ENCODE results near the gene CTDNEP1. TPM values are rescaled to one million over a fixed set of nuclear protein-coding genes. Genes with fewer than 3 reads are reported as not detected.

Gene CTDNEP1
- polyA plus RNA-seq, 1 of the 3 experiments (the other 2 are of a cell fraction): 111 TPM

DNA sequence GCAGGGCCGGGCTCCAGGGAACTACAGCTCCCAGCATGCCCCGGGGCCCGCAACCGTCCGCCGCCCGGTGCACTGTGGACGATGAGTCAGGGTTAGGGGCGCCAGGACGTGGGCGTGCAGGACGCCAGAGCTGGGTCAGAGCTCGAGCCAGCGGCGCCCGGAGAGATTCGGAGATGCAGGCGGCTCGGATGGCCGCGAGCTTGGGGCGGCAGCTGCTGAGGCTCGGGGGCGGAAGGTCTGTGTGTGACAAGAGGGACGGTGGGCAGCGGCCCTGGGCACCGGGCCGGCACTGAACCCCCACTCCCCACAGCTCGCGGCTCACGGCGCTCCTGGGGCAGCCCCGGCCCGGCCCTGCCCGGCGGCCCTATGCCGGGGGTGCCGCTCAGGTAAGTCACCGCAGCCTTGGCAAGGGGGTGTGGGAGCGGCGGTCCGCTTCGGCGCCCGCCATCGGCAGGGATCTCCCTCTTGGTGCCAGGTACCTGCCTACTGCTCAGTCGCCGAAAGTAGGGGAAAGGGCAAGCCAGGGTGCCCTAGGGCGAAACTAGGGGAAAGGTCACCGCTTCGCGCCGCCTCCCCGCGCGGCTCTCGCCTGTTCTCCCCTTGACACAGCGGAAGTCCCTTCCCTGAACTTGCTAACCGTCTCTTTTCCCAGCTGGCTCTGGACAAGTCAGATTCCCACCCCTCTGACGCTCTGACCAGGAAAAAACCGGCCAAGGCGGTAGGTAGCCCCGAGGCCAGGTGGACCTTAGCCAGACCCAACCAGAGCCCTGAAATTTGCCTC lies 31.5 kb downstream of the CTDNEP1 start, which contains the start of the genes ACADVL and DLG4:
Gene ACADVL (plus strand): TSS at position 127 of the 781 bp plus-strand sequence. CDS start 47 bp downstream, at position 174.
Gene DLG4 (minus strand): TSS at position 25 of the 781 bp plus-strand sequence.
- peak within 1 kb of the TSS; percentile 100 for H3K4me2 ChIP-seq
- H3K79me2 ChIP-seq (ENCODE audit: insufficient read depth): peaks cover 40% of the 10 kb centered on the region
- H3K27me3 ChIP-seq (ENCODE audit: insufficient read depth): no peaks in the 10 kb centered on the region
- peaks cover 23 to 29% of the 10 kb centered on the region in 2 experiments for H3K36me3 ChIP-seq (replicated peaks in 1 of 2; ENCODE audit: control insufficient read depth in 1 of 2, insufficient read depth in 2 of 2, low read length in 1 of 2)
- DNase-seq: peak; percentile 90
- peak within 1 kb of the TSS; percentile 88 for H3K9ac ChIP-seq
- under 1% methylated on average over 19 of the region's 63 CpGs for WGBS (ENCODE audit: low lambda C conversion rate)
- peak within 1 kb of the TSS; percentile 68 for H2AFZ ChIP-seq (ENCODE audit: low read depth)
- H3K4me1 ChIP-seq (ENCODE audit: control insufficient read depth in 1 of 2, insufficient read depth in 2 of 2, low read depth in 1 of 2, low read length in 1 of 2): peaks cover 20 to 54% of the 10 kb centered on the region in 2 experiments; a peak in 3 of 4 replicates
- H3F3A ChIP-seq (replicated peaks; ENCODE audit: insufficient read depth): peaks cover 49% of the 10 kb centered on the region
- CTCF ChIA-PET: interaction anchor here (0.6 to 4.3 kb wide), 12 partner anchors 12 to 1093 kb away, joined by 3 to 44 read pairs (median 5); partner anchors contain the start of genes CTDNEP1, DVL2, GABARAP and PHF23
- H3K9me3 ChIP-seq: no peaks in the 10 kb centered on the region
- H4K20me1 ChIP-seq (ENCODE audit: insufficient read depth): peaks cover 4% of the 10 kb centered on the region; the same call in 1 of the 2 replicates
- H3K27ac ChIP-seq (ENCODE audit: low read depth in 2 of 2, low read length in 1 of 2): peak within 1 kb of the TSS; percentile 76 to 89
- H3K4me3 ChIP-seq (ENCODE audit: low read depth in 2 of 2, low read length in 1 of 2): peak within 1 kb of the TSS; percentile 79 to 99
- POLR2A ChIA-PET: interaction anchor here (0.6 to 2.7 kb wide), 15 partner anchors 10 to 637 kb away, joined by 3 to 11 read pairs (median 4); partner anchors contain the start of genes CTDNEP1, DVL2, ELP5 and GABARAP
- TF ChIP-seq TAF1 (IDR thresholded peaks at IDR 0.05; ENCODE audit: borderline replicate concordance, low read depth, low read length): peak; percentile 80
- TF ChIP-seq RCOR1 (IDR thresholded peaks at IDR 0.05; ENCODE audit: low read length): 0 out of 2 replicates have a peak, but pooled peaks have one; percentile 11
- no peak for TF ChIP-seq GATA2 (CRISPR knock-in tag; IDR thresholded peaks at IDR 0.05)
- peak; percentile 77; the same call in 1 of the 2 replicates for TF ChIP-seq SIN3A (IDR thresholded peaks at IDR 0.05; ENCODE audit: borderline replicate concordance, low read depth, low read length)
- TF ChIP-seq RFX5 (IDR thresholded peaks at IDR 0.05; ENCODE audit: low read length): no peak
- peak; percentile 43; the same call in 1 of the 2 replicates for TF ChIP-seq ELF1 (IDR thresholded peaks at IDR 0.05)
- TF ChIP-seq RAD21 (IDR thresholded peaks at IDR 0.05; ENCODE audit: low read length): no peak
- peak; percentile 58; the same call in 1 of the 2 replicates for TF ChIP-seq RXRA (IDR thresholded peaks at IDR 0.05; ENCODE audit: borderline replicate concordance, low read depth)
- peak; percentile 13; the same call in 1 of the 2 replicates for TF ChIP-seq MAX (IDR thresholded peaks at IDR 0.05; ENCODE audit: low read depth)
- TF ChIP-seq EP300 (IDR thresholded peaks at IDR 0.05; ENCODE audit: borderline replicate concordance in 1 of 2, low read depth in 1 of 2, low read length in 1 of 2): no peak
- TF ChIP-seq MXI1 (IDR thresholded peaks at IDR 0.05; ENCODE audit: low read depth, low read length): peak; percentile 86
- TF ChIP-seq YY1 (IDR thresholded peaks at IDR 0.05; ENCODE audit: low read depth): peak; percentile 65
- peak; percentile 67 for TF ChIP-seq POLR2AphosphoS5 (IDR thresholded peaks at IDR 0.05; ENCODE audit: low read depth, low read length)
- TF ChIP-seq NFIC (IDR thresholded peaks at IDR 0.05; ENCODE audit: borderline replicate concordance): peak; percentile 1; the same call in 1 of the 2 replicates
- peak; percentile 63; the same call in 1 of the 2 replicates for TF ChIP-seq FOSL2 (IDR thresholded peaks at IDR 0.05; ENCODE audit: borderline replicate concordance, low read depth)
- TF ChIP-seq JUND (IDR thresholded peaks at IDR 0.05): peak; percentile 70
- TF ChIP-seq TCF12 (IDR thresholded peaks at IDR 0.05): peak; percentile 12; the same call in 1 of the 2 replicates
- TF ChIP-seq CTCF (IDR thresholded peaks at IDR 0.05): no peak
- peak; percentile 59 for TF ChIP-seq CHD2 (IDR thresholded peaks at IDR 0.05; ENCODE audit: low read length, partially characterized antibody)
- TF ChIP-seq GABPA (IDR thresholded peaks at IDR 0.05; ENCODE audit: low read depth): peak; percentile 40
- TF ChIP-seq TEAD4 (IDR thresholded peaks at IDR 0.05; ENCODE audit: borderline replicate concordance, insufficient read depth): 0 out of 2 replicates have a peak, but pooled peaks have one; percentile 19
- no peak for TF ChIP-seq FOXM1 (IDR thresholded peaks at IDR 0.05; ENCODE audit: low read depth)
- H3K9me2 ChIP-seq: no peaks in the 10 kb centered on the region
